PC-9 (cell line): Measurements from ENCODE around the gene IQCH. TPM values are rescaled to one million over a fixed set of nuclear protein-coding genes. Genes with fewer than 3 reads are reported as not detected.
A peak's percentile ranks its signal among the peaks of the same experiment; 100 is the strongest.
"Not testable (repeated sequence)": the region's sequence is repeated elsewhere in the genome, so short reads cannot be mapped to it uniquely, and the experiment has no call there.

Experiments
- BruUV-seq: library from RNA; stranded (reverse); fragments of 400-500 nt; replicated peaks from 2 replicates; lab custom pipeline; 2021; lab: Mats Ljungman, UMichigan
- CTCF ChIA-PET: fragments of 300-600 bp; sonication (Branson Sonifier 250); formaldehyde crosslinking; loops from one replicate; lab custom pipeline; 2022; ENCODE audit warnings: antibody characterized with exemption; lab: Charles Lee
- POLR2A ChIA-PET: fragments of 300-600 bp; sonication (Branson Sonifier 250); formaldehyde crosslinking; loops from one replicate; lab custom pipeline; 2022; ENCODE audit warnings: antibody characterized with exemption; ENCODE audit not compliant: unreplicated experiment; lab: Charles Lee
- DNase-seq, 2 experiments: peaks; one replicate each; pipeline versions ENCODE4 v3.0.0 to v3.0.0-alpha.2; 2015 to 2022; ENCODE audit warnings: mixed read lengths in 1 of 2
- H2AFZ ChIP-seq: fragments of 200-600 bp; sonication (generic); 2 replicates; pipeline ENCODE4 v1.8.1; 2017; ENCODE audit warnings: antibody characterized with exemption
- H3F3A ChIP-seq: fragments of 200-600 bp; sonication (generic); 2 replicates; pipeline ENCODE4 v1.8.1; 2017; ENCODE audit warnings: antibody characterized with exemption, mild to moderate bottlenecking, low read depth; ENCODE audit not compliant: insufficient read depth
- H3K27ac ChIP-seq: fragments of 200-600 bp; sonication (generic); 2 replicates; pipeline ENCODE4 v1.6.1; 2016; ENCODE audit warnings: mixed run types
- H3K27me3 ChIP-seq: fragments of 200-600 bp; sonication (generic); 2 replicates; pipeline ENCODE4 v1.6.1; 2016; ENCODE audit warnings: low read depth, mixed run types; ENCODE audit not compliant: insufficient read depth
- H3K36me3 ChIP-seq: fragments of 200-600 bp; sonication (generic); 2 replicates; pipeline ENCODE4 v1.6.1; 2016; ENCODE audit warnings: low read depth, mixed run types
- H3K4me1 ChIP-seq: fragments of 200-600 bp; sonication (generic); replicated peaks from 2 replicates; pipeline ENCODE4 v1.6.1; 2016; ENCODE audit warnings: mixed run types; ENCODE audit not compliant: insufficient read depth
- H3K4me2 ChIP-seq: fragments of 200-600 bp; sonication (generic); 2 replicates; pipeline ENCODE4 v1.6.1; 2017; ENCODE audit warnings: mixed run types
- H3K4me3 ChIP-seq: fragments of 200-600 bp; sonication (generic); 2 replicates; pipeline ENCODE4 v1.6.1; 2016; ENCODE audit warnings: mixed run types
- H3K79me2 ChIP-seq: fragments of 200-600 bp; sonication (generic); 2 replicates; pipeline ENCODE4 v1.6.1; 2017; ENCODE audit warnings: low read depth, mixed run types
- H3K9me2 ChIP-seq: fragments of 200-600 bp; sonication (generic); 2 replicates; pipeline ENCODE4 v1.8.1; 2017; ENCODE audit warnings: mild to moderate bottlenecking; ENCODE audit not compliant: insufficient read depth
- H3K9me3 ChIP-seq: fragments of 200-600 bp; sonication (generic); 2 replicates; pipeline ENCODE4 v1.8.1; 2016; ENCODE audit warnings: low read depth; ENCODE audit not compliant: insufficient read depth
- H4K20me1 ChIP-seq: fragments of 200-600 bp; sonication (generic); 2 replicates; pipeline ENCODE4 v1.8.1; 2017; ENCODE audit not compliant: insufficient read depth
- EZH2 ChIP-seq: fragments of 200-600 bp; sonication (generic); IDR thresholded peaks from 2 replicates; pipeline ENCODE4 v1.8.0; 2017; ENCODE audit warnings: antibody characterized with exemption, low read depth
- intact Hi-C: fragments of 100-400 bp; cut with micrococcal nuclease; formaldehyde crosslinking; loops from one replicate; pipeline ENCODE4 v1.10.0; 2022; ENCODE audit not compliant: unreplicated experiment
- total RNA-seq: library from RNA; stranded (reverse); gene quantifications from 2 replicates; pipeline ENCODE4 v1.2.3, GENCODE V29; 2021
- TF ChIP-seq, protein P1 (sequence below): fragments of 200-600 bp; sonication (generic); conservative IDR thresholded peaks from 2 replicates; pipeline ENCODE4 v1.6.1; 2017; ENCODE audit warnings: mixed run types, antibody characterized with exemption, mild to moderate bottlenecking, moderate library complexity

Gene IQCH
- total RNA-seq, 1 experiment from 2014 or later: 7.5 TPM

GRCh38 chr15:67253101-67253500 is 1.5 kb upstream of the IQCH start:
- Histone ChIP-seq H4K20me1 (no peaks in the 10 kb centered on the region), H3F3A (peaks cover 23% of the 10 kb centered on the region), H3K27ac (peak overlapping the region; percentile 83; the same call in 1 of the 2 replicates), H3K4me2 (peak overlapping the region; percentile 84), H3K9me3 (no peaks in the 10 kb centered on the region), H3K9me2 (no peaks in the 10 kb centered on the region), H3K79me2 (peaks cover 63% of the 10 kb centered on the region), H3K36me3 (no peaks in the 10 kb centered on the region; the same call in 1 of the 2 replicates), H3K27me3 (no peaks in the 10 kb centered on the region), H2AFZ (no peak overlapping the region), H3K4me3 (peak overlapping the region; percentile 99), H3K4me1 (peaks cover 14% of the 10 kb centered on the region)
- TF ChIP-seq, protein P1, sequence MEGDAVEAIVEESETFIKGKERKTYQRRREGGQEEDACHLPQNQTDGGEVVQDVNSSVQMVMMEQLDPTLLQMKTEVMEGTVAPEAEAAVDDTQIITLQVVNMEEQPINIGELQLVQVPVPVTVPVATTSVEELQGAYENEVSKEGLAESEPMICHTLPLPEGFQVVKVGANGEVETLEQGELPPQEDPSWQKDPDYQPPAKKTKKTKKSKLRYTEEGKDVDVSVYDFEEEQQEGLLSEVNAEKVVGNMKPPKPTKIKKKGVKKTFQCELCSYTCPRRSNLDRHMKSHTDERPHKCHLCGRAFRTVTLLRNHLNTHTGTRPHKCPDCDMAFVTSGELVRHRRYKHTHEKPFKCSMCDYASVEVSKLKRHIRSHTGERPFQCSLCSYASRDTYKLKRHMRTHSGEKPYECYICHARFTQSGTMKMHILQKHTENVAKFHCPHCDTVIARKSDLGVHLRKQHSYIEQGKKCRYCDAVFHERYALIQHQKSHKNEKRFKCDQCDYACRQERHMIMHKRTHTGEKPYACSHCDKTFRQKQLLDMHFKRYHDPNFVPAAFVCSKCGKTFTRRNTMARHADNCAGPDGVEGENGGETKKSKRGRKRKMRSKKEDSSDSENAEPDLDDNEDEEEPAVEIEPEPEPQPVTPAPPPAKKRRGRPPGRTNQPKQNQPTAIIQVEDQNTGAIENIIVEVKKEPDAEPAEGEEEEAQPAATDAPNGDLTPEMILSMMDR: no peak
- TF ChIP-seq EZH2: no peak
- peak; percentile 19 to 37 for DNase-seq
- intact Hi-C loops: loop anchor here (5.0 kb wide), 2 partner anchors 106 to 306 kb away; no protein-coding TSS in a partner anchor
- BruUV-seq: no TSS peak
- ChIA-PET CTCF (interaction anchor here (0.5 kb wide), 1 partner anchor 52 kb away, joined by 13 read pairs; no protein-coding TSS in a partner anchor), POLR2A (no interaction called here)

DNA sequence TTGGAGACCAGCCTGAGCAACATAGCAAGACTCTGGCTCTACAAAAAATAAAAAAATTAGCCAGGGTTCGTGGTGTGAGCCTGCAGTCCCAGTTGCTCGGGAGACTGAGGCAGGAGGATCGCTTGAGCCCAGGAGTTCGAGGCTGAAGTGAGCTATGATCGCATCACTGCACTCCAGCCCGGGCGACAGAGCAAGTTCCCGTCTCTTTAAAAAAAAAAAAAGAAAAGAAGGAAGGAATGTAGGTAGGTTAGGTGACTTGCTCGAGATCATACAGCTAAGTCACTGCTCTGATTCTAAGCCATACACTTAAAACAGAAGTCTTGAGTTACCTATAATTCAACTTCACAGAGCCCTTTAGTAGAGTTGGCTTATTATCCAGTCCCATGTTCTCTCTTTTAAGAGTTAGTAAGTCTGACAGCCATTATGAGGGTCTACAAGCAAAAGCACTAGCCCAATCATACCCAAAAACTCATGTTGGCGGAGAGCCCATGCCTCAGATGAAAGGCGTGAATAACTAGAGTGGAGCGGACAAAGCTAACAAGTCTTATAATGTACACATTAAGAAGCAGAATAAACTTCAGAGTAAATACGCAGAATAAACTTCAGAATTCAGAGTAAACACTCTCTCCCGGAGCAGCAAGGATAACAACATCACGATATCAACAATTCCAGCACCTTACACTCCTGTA is 893 bp upstream of the IQCH start:
- H3K27ac ChIP-seq: peak overlapping the region; percentile 83
- no peaks in the 10 kb centered on the region; the same call in 1 of the 2 replicates for H3K36me3 ChIP-seq
- no peaks in the 10 kb centered on the region for H4K20me1 ChIP-seq
- intact Hi-C loops: loop anchor here (1.0 to 5.0 kb wide), 3 partner anchors 106 to 306 kb away; no protein-coding TSS in a partner anchor
- CTCF ChIA-PET: interaction anchor here (0.7 kb wide), 1 partner anchor 700 kb away, joined by 4 read pairs; no protein-coding TSS in a partner anchor
- no peaks in the 10 kb centered on the region for H3K9me3 ChIP-seq
- peak overlapping the region; percentile 90 for H2AFZ ChIP-seq
- no peaks in the 10 kb centered on the region for H3K9me2 ChIP-seq
- H3K4me1 ChIP-seq: peaks cover 14% of the 10 kb centered on the region
- no peaks in the 10 kb centered on the region for H3K27me3 ChIP-seq
- peaks cover 18% of the 10 kb centered on the region for H3F3A ChIP-seq
- POLR2A ChIA-PET: interaction anchor here (0.5 to 0.7 kb wide), 2 partner anchors 79 to 105 kb away, joined by 3 read pairs; no protein-coding TSS in a partner anchor
- no peak for TF ChIP-seq EZH2
- TF ChIP-seq, protein P1: no peak
- peak overlapping the region; percentile 99 for H3K4me3 ChIP-seq
- peak overlapping the region; percentile 84 for H3K4me2 ChIP-seq
- peak in 1 of 2 experiments; percentile 10 for DNase-seq
- BruUV-seq: TSS peak; percentile 58
- peaks cover 57% of the 10 kb centered on the region for H3K79me2 ChIP-seq

- no peak for TF ChIP-seq EZH2
- TF ChIP-seq, protein P1: no peak
- intact Hi-C loops: no loop called here
- H3K27ac ChIP-seq: no peak overlapping the region
- H3K9me3 ChIP-seq: no peaks in the 10 kb centered on the region
- no peaks in the 10 kb centered on the region for H4K20me1 ChIP-seq
- ChIA-PET CTCF (interaction anchor here (0.6 kb wide), 1 partner anchor 653 kb away, joined by 4 read pairs; no protein-coding TSS in a partner anchor), POLR2A (no interaction called here)
- no TSS peak for BruUV-seq
- no peaks in the 10 kb centered on the region; the same call in 1 of the 2 replicates for H3K36me3 ChIP-seq
- no peak for DNase-seq
- no peak overlapping the region; the same call in 1 of the 2 replicates for H3K4me3 ChIP-seq
- H3K79me2 ChIP-seq: peaks cover 33% of the 10 kb centered on the region
- peaks cover 14% of the 10 kb centered on the region for H3K4me1 ChIP-seq
- no peaks in the 10 kb centered on the region for H3K9me2 ChIP-seq
- peaks cover 18% of the 10 kb centered on the region for H3F3A ChIP-seq
- no peak overlapping the region for H2AFZ ChIP-seq
- no peaks in the 10 kb centered on the region for H3K27me3 ChIP-seq
- H3K4me2 ChIP-seq: no peak overlapping the region
Measured at GRCh38 chr15:67256051-67256450, 1.5 kb downstream of the IQCH start.

- DNase-seq, H3K79me2 ChIP-seq, H3K9me2 ChIP-seq, H3K4me2 ChIP-seq, H3K27ac ChIP-seq, BruUV-seq, H3K36me3 ChIP-seq, CTCF ChIA-PET, H3K27me3 ChIP-seq, H3K9me3 ChIP-seq, H3K4me3 ChIP-seq, H3K4me1 ChIP-seq, H2AFZ ChIP-seq, H4K20me1 ChIP-seq, intact Hi-C loops, POLR2A ChIA-PET: not testable (repeated sequence)
- peaks cover 18% of the 10 kb centered on the region for H3F3A ChIP-seq
Measured at GRCh38 chr15:67258412-67258811, 3.8 kb downstream of the IQCH start.
